Heart left ventricle (tissue), 16 donors: ENCODE results near the gene OLFML2A. TPM values are rescaled to one million over a fixed set of nuclear protein-coding genes. Genes with fewer than 3 reads are reported as not detected.

Experiments
- ATAC-seq, 4 donors: fragments of 200-7000 bp; cut with Tn5 transposase; one replicate each; pipeline ENCODE4 v1.9.1; 2020 to 2022; ENCODE audit warnings: moderate library complexity in 4 of 4, mild to moderate bottlenecking in 3 of 4, moderate number of reproducible peaks in 1 of 4
- DNase-seq, 5 donors: peaks; one replicate each; pipeline ENCODE4 v3.0.0-alpha.2; 2020
- H3K27ac ChIP-seq, 12 donors: fragments of 200-600 bp; sonication (generic) in 4 of 12; one replicate each; pipeline versions ENCODE4 v1.5.0 to v1.8.0; 2016 to 2022; ENCODE audit warnings: mild to moderate bottlenecking in 2 of 12
- H3K27me3 ChIP-seq, 9 donors: fragments of 200-600 bp; sonication (generic) in 2 of 9; one replicate each; pipeline versions ENCODE4 v1.5.1 to v1.8.0; 2016 to 2022; ENCODE audit warnings: mild to moderate bottlenecking in 3 of 9
- H3K36me3 ChIP-seq, 9 donors: fragments of 200-600 bp; sonication (generic) in 2 of 9; one replicate each; pipeline versions ENCODE4 v1.5.0 to v1.8.0; 2018 to 2022; ENCODE audit warnings: mild to moderate bottlenecking in 2 of 9
- H3K4me1 ChIP-seq, 12 donors: fragments of 200-600 bp; sonication (generic) in 4 of 12; one replicate each; pipeline versions ENCODE4 v1.5.0 to v1.8.0; 2016 to 2022; ENCODE audit warnings: mild to moderate bottlenecking in 3 of 12
- H3K4me3 ChIP-seq, 12 donors: fragments of 200-600 bp; sonication (generic) in 4 of 12; one replicate each; pipeline versions ENCODE4 v1.5.0 to v1.8.0; 2017 to 2022; ENCODE audit warnings: mild to moderate bottlenecking in 9 of 12, moderate library complexity in 4 of 12
- H3K9me3 ChIP-seq, 12 donors: fragments of 200-600 bp; sonication (generic) in 4 of 12; one replicate each; pipeline versions ENCODE4 v1.5.0 to v1.8.0; 2016 to 2022; ENCODE audit warnings: mild to moderate bottlenecking in 1 of 12
- POLR2A ChIP-seq, 2 donors: fragments of 450-650 bp; IDR thresholded peaks; one replicate each; pipeline ENCODE4 v1.6.1; 2017; ENCODE audit warnings: antibody characterized with exemption in 2 of 2, mild to moderate bottlenecking in 2 of 2, moderate library complexity in 2 of 2
- WGBS, 4 donors: extraction: QIAGEN DNeasy Blood & Tissue Kit in 2 of 4; methylation state at CpG; one replicate each; pipeline versions ENCODE4 v1.1.5 to v1.1.7; 2013 to 2018; 5-methylcytosine and 5-hydroxymethylcytosine counted together
- intact Hi-C, 10 donors: fragments of 100-400 bp; cut with DNase I; formaldehyde crosslinking; loops; one replicate each; pipeline versions ENCODE4 v1.11.1 to v1.14.2; 2022
- polyA plus RNA-seq, 2 donors: library from polyadenylated mRNA; stranded (reverse); fragments of 200-250 nt; gene quantifications; one replicate each; pipeline ENCODE4 v1.2.3, GENCODE V29; 2013
- total RNA-seq, 9 donors: library from RNA; depleted of rRNA in 2 of 9; stranded (reverse); fragments of >200 nt in 2 of 9; fragmentation: NEBNext Ultra II Directional in 3 of 9; extraction: Animal tissue kit (Norgen Biotek cat#: 25700) in 3 of 9; gene quantifications; one replicate each; pipeline versions ENCODE4 v1.1.0 to v1.2.4, GENCODE V29; 2016 to 2023
- TF ChIP-seq, protein P1 (sequence below), 12 donors: fragments of 200-600 bp; sonication (generic) in 4 of 12; IDR thresholded peaks; one replicate each; pipeline versions ENCODE4 v1.5.0 to v1.8.0; 2018 to 2022; ENCODE audit warnings: antibody characterized with exemption in 12 of 12, mild to moderate bottlenecking in 5 of 12
- donor health status: ischemic (EF 13 %, LVEDD 7.1; RV severe dilation, severe dysfunction).
- donor health status: healthy with polysubstance abuse.
- donor health status: DM: no; HTN: yes; CAD: no.
- donor health status: DM: no; HTN: no; CAD: no.
- donor health status: ischemic (EF 25% LVEDD 6.9; RV normal size, moderate dysfunction).
- donor health status: ischemic (EF 25% LVEDD 5.7; RV mildly dilated, moderate dysfunction).
- donor health status: healthy.
- donor health status: DM: yes; HTN: yes; CAD: no.
- donor health status: ischemic (EF 35%, LVEDD 5.7; RV mildly dilated, moderate dysfunction).
- donor health status: nonischemic (EF 11% LVEDD 7.7; RV severe dilation, severe dysfunction).
- donor health status: DM: yes; HTN: yes; CAD: no.
- donor health status: PGD.
- donor health status: ischemic (EF 29% LVEDD 5.4; RV normal size, mild dysfunction).
- donor health status: nonischemic (EF 23%, LVEDD 6.1; RV moderate dilation, normal function).

The OLFML2A gene
- total and polyA plus RNA-seq, 11 donors: 8.5 to 71.1 (median 34.1) TPM

DNA sequence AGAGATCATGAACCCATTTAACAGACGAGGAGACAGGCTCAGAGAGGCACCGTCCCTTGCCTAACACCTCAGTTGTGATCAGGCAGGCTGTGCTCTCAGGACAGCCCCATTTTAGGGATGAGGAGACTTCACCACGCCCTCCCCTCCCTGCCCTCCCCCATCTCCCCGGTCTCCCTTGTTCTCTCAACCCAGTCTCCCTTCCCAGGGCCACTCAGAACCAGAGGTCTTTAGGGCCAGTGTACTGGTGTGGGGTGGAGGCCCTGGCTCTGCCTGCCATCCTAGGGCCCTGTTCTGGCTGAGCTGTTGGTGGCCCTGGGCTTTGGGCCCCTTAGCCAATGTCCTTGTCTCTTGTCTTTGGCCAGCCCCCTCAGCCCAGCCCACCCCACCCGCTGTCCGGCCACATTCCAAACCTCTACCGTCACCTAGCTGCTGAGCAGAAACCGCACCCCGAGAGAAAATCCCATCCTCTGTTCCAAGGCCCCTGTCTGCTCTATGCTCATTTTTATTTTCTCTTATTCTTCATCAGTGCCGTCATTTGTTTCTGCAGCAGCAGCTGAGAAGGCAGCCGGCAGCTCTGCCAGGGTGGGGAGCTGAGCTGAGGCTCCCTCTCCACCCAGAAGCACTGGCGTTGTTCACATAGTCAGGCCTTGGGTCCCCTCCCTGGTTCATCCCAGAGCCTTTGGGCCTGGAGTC is 33.9 kb downstream of the OLFML2A start:
- H3K27ac ChIP-seq: peak overlapping the region in 7 of 12 donors; percentile 18 to 80 (median 46)

DNA sequence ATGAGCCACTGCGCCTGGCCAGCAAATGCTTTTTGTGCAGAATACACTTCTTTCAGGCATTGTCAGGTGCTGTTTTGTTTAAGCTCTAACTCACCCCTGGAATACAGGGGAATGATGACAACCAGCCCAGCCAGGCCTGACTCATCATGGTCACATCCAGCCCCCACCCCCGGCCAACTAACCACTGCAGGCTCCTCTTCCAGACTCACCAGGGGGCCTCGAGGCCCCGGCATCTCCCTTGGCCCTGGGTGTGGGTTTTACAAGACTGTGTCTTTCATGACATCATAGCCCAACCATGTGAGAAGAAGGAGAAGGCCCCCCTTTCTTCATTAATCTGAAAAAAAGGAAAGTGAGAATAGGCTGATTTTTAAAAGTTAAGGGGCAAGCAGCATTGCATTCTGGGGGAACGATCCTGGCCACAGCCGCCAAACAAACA is 35.5 kb downstream of the OLFML2A start:
- intact Hi-C loops: no loop called here
- DNase-seq (peak in 4 of 5 donors; percentile 54 to 75 (median 67)), ATAC-seq (peak in 3 of 4 donors; percentile 48 to 81 (median 55))
- TF ChIP-seq, protein P1, sequence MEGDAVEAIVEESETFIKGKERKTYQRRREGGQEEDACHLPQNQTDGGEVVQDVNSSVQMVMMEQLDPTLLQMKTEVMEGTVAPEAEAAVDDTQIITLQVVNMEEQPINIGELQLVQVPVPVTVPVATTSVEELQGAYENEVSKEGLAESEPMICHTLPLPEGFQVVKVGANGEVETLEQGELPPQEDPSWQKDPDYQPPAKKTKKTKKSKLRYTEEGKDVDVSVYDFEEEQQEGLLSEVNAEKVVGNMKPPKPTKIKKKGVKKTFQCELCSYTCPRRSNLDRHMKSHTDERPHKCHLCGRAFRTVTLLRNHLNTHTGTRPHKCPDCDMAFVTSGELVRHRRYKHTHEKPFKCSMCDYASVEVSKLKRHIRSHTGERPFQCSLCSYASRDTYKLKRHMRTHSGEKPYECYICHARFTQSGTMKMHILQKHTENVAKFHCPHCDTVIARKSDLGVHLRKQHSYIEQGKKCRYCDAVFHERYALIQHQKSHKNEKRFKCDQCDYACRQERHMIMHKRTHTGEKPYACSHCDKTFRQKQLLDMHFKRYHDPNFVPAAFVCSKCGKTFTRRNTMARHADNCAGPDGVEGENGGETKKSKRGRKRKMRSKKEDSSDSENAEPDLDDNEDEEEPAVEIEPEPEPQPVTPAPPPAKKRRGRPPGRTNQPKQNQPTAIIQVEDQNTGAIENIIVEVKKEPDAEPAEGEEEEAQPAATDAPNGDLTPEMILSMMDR (IDR thresholded peaks at IDR 0.05): no peak
- no peak for TF ChIP-seq POLR2A (IDR thresholded peaks at IDR 0.05)
- H3K36me3 ChIP-seq: peaks cover 0 to 19% (median 0%) of the 10 kb centered on the region in 9 donors
- peak overlapping the region in 2 of 12 donors; percentile 55 to 80 for H3K27ac ChIP-seq
- H3K9me3 ChIP-seq: no peaks in the 10 kb centered on the region
- WGBS, 4 donors: 65 to 76% (median 69%) methylated on average over 6 of the region's 6 CpGs
- peaks cover 0 to 16% (median 0%) of the 10 kb centered on the region in 12 donors for H3K4me1 ChIP-seq
- H3K4me3 ChIP-seq: no peak overlapping the region
- H3K27me3 ChIP-seq: no peaks in the 10 kb centered on the region

More for the DNA sequence above, 33.9 kb downstream of the OLFML2A start:
- no peaks in the 10 kb centered on the region for H3K9me3 ChIP-seq
- DNase-seq (peak in 2 of 5 donors; percentile 28), ATAC-seq (peak in 3 of 4 donors; percentile 38 to 55 (median 55))
- TF ChIP-seq, protein P1 (IDR thresholded peaks at IDR 0.05): no peak
- no peak for TF ChIP-seq POLR2A (IDR thresholded peaks at IDR 0.05)
- H3K36me3 ChIP-seq: peaks cover 0 to 19% (median 0%) of the 10 kb centered on the region in 9 donors
- intact Hi-C loops: no loop called here
- peaks cover 0 to 16% (median 0%) of the 10 kb centered on the region in 12 donors for H3K4me1 ChIP-seq
- H3K4me3 ChIP-seq: no peak overlapping the region
- no peaks in the 10 kb centered on the region for H3K27me3 ChIP-seq
- WGBS, 4 donors: 58 to 62% (median 62%) methylated on average over 12 of the region's 12 CpGs

DNA sequence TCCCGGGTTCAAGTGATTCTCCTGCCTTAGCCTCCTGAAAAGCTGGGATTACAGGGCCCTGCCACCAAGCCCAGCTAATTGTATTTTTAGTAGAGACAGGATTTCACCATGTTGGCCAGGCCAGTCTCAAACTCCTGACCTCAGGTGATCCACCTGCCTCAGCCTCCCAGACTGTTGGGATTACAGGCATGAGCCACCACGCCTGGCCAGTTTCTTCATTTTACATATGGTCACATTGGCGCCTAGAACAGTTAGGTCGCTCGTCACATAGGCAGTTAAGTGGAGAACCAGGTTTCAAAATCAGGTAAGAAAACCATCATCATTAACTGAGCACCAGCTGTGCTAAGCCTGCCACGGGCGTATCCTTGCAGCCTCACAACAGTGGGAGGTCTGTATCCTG is 36.1 kb downstream of the OLFML2A start:
- peaks cover 0 to 19% (median 0%) of the 10 kb centered on the region in 9 donors for H3K36me3 ChIP-seq
- H3K27ac ChIP-seq: peak overlapping the region in 1 of 12 donors; percentile 80
- ATAC-seq (no peak), DNase-seq (peak in 1 of 5 donors; percentile 14)
- H3K4me1 ChIP-seq: peaks cover 0 to 16% (median 0%) of the 10 kb centered on the region in 12 donors
- 88 to 94% (median 90%) methylated on average over 7 of the region's 7 CpGs for WGBS, 4 donors
- H3K4me3 ChIP-seq: no peak overlapping the region
- no peaks in the 10 kb centered on the region for H3K27me3 ChIP-seq
- intact Hi-C loops: no loop called here
- no peak for TF ChIP-seq POLR2A (IDR thresholded peaks at IDR 0.05)
- TF ChIP-seq, protein P1 (IDR thresholded peaks at IDR 0.05): no peak
- no peaks in the 10 kb centered on the region for H3K9me3 ChIP-seq

DNA sequence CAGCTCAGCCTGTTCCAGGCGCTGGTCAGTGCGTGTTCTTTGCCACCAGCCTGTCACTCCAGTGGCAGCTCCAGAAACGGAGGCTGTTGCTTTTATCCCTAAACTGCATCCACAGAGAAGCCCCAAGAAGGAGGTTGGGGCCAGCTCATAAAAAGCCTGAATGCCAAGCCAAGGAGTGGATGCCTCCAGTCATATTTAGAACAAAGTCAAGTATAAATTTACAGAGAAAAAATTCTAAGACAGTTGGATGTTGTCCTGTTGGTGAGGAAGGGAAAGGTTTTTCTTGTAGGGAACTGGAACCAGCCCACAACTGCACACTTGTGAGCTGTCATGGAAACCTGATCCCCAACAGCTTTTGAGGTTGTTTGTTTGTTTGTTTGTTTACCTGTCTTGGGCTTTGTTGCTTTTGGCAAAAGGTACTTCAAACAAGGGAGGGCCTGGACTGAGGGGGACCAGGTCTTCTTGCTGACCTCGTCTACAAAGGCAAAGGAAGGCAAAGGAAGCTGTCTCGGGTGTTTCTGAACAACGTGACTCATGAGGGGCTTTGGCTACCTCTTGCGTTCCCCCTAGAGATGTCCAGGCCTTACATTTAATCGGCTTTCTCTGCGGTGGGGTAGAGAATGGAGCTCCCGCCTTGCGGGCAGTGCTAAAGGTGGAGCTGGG is 36.7 kb downstream of the OLFML2A start:
- no peaks in the 10 kb centered on the region for H3K9me3 ChIP-seq
- WGBS, 4 donors: 77 to 87% (median 83%) methylated on average over 11 of the region's 11 CpGs
- DNase-seq (no peak), ATAC-seq (no peak)
- peak overlapping the region in 1 of 12 donors; percentile 80 for H3K27ac ChIP-seq
- intact Hi-C loops: no loop called here
- H3K36me3 ChIP-seq: peaks cover 0 to 19% (median 0%) of the 10 kb centered on the region in 9 donors
- TF ChIP-seq, protein P1 (IDR thresholded peaks at IDR 0.05): no peak
- no peaks in the 10 kb centered on the region for H3K27me3 ChIP-seq
- peaks cover 0 to 16% (median 4%) of the 10 kb centered on the region in 12 donors for H3K4me1 ChIP-seq
- no peak overlapping the region for H3K4me3 ChIP-seq
